A673 (cell line): ENCODE data around the gene TGIF1. TPM values are rescaled to one million over a fixed set of nuclear protein-coding genes. Genes with fewer than 3 reads are reported as not detected.

Source experiments
- BruUV-seq: library from RNA; stranded (reverse); fragments of 400-500 nt; replicated peaks from 2 replicates; lab custom pipeline; 2021; lab: Mats Ljungman, UMichigan
- CTCF ChIA-PET: fragments of 300-600 bp; sonication (Branson Sonifier 250); formaldehyde crosslinking; loops from one replicate; lab custom pipeline; 2022; ENCODE audit warnings: antibody characterized with exemption; lab: Charles Lee
- POLR2A ChIA-PET: fragments of 300-600 bp; sonication (Branson Sonifier 250); formaldehyde crosslinking; loops from one replicate; lab custom pipeline; 2022; ENCODE audit warnings: antibody characterized with exemption; ENCODE audit not compliant: low non-redundant PET; lab: Charles Lee
- DNase-seq: peaks from one replicate; pipeline ENCODE4 v3.0.0-alpha.2; 2015; ENCODE audit warnings: low spot score
- H3K27ac ChIP-seq: fragments of 200-600 bp; sonication (generic); 2 replicates; pipeline ENCODE4 v1.5.1; 2016; ENCODE audit warnings: mixed run types, low read depth, mild to moderate bottlenecking, mixed read lengths, antibody characterized with exemption, low read length; ENCODE audit not compliant: poor library complexity, severe bottlenecking
- H3K27me3 ChIP-seq: fragments of 200-600 bp; sonication (generic); replicated peaks from 2 replicates; pipeline ENCODE4 v1.6.1; 2017; ENCODE audit warnings: mixed run types, low read depth, mild to moderate bottlenecking, mixed read lengths, antibody characterized with exemption, low read length; ENCODE audit not compliant: insufficient read depth, poor library complexity
- H3K36me3 ChIP-seq: fragments of 200-600 bp; sonication (generic); 2 replicates; pipeline ENCODE4 v1.6.1; 2016; ENCODE audit warnings: mixed run types, mild to moderate bottlenecking, mixed read lengths, antibody characterized with exemption, low read length; ENCODE audit not compliant: insufficient read depth, poor library complexity, severe bottlenecking
- H3K4me1 ChIP-seq: fragments of 200-600 bp; sonication (generic); 2 replicates; pipeline ENCODE4 v1.6.1; 2017; ENCODE audit warnings: mixed run types, mild to moderate bottlenecking, mixed read lengths, antibody characterized with exemption, low read length; ENCODE audit not compliant: insufficient read depth, poor library complexity, severe bottlenecking
- H3K4me3 ChIP-seq: fragments of 200-600 bp; sonication (generic); 2 replicates; pipeline ENCODE4 v1.5.1; 2016; ENCODE audit warnings: low read depth, mixed run types, mild to moderate bottlenecking, mixed read lengths, low read length; ENCODE audit not compliant: poor library complexity, severe bottlenecking
- H3K9me3 ChIP-seq: fragments of 200-600 bp; sonication (generic); 2 replicates; pipeline ENCODE4 v1.6.1; 2016; ENCODE audit warnings: mixed run types, low read depth, mild to moderate bottlenecking, mixed read lengths, antibody characterized with exemption, low read length; ENCODE audit not compliant: poor library complexity, severe bottlenecking
- EZH2 ChIP-seq: fragments of 200-600 bp; sonication (generic); IDR thresholded peaks from 2 replicates; pipeline ENCODE4 v1.6.1; 2017; ENCODE audit warnings: borderline replicate concordance, low read depth, mild to moderate bottlenecking, mixed read lengths, antibody characterized with exemption, low read length; ENCODE audit not compliant: poor library complexity, severe bottlenecking
- intact Hi-C: fragments of 100-400 bp; cut with micrococcal nuclease; formaldehyde crosslinking; loops from one replicate; pipeline ENCODE4 v1.10.0; 2022; ENCODE audit not compliant: unreplicated experiment
- total RNA-seq: library from RNA; stranded (reverse); gene quantifications from 2 replicates; pipeline ENCODE4 v1.2.3, GENCODE V29; 2021
- TF ChIP-seq, protein P1 (sequence below): fragments of 300-800, 200-600 bp; sonication (generic); conservative IDR thresholded peaks from 2 replicates; pipeline ENCODE4 v1.5.1; 2017; ENCODE audit warnings: low read depth, mild to moderate bottlenecking, antibody characterized with exemption, low read length, moderate library complexity, mixed read lengths

The TGIF1 gene
- total RNA-seq, 1 experiment from 2014 or later: 98.3 TPM

DNA sequence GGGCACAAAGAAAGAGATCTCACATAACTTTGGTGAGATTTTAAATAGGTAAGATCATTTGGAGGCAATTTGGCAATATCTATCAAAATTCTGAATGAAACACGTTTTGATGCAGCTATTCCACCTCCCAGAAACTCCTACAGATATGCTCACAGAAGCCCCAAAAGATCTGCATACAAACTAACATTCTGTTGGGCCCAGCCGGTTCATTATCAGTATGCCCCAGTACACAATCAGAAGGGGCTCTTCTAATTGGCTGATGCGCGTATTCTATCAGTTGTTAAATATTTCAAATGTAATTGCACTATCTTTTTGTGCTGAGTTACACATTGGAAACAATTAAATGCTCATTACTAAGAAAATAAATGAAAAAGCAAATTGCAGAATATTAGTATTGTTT lies 7.1 kb upstream of the TGIF1 start:
- ChIA-PET CTCF (no interaction called here), POLR2A (no interaction called here)
- Histone ChIP-seq H3K4me1 (peaks cover 30% of the 10 kb centered on the region), H3K27ac (no peak overlapping the region), H3K9me3 (no peaks in the 10 kb centered on the region), H3K27me3 (no peaks in the 10 kb centered on the region), H3K4me3 (no peak overlapping the region), H3K36me3 (no peaks in the 10 kb centered on the region)
- no peak for DNase-seq
- BruUV-seq: no TSS peak
- intact Hi-C loops: no loop called here
- no peak for TF ChIP-seq EZH2
- TF ChIP-seq, protein P1, sequence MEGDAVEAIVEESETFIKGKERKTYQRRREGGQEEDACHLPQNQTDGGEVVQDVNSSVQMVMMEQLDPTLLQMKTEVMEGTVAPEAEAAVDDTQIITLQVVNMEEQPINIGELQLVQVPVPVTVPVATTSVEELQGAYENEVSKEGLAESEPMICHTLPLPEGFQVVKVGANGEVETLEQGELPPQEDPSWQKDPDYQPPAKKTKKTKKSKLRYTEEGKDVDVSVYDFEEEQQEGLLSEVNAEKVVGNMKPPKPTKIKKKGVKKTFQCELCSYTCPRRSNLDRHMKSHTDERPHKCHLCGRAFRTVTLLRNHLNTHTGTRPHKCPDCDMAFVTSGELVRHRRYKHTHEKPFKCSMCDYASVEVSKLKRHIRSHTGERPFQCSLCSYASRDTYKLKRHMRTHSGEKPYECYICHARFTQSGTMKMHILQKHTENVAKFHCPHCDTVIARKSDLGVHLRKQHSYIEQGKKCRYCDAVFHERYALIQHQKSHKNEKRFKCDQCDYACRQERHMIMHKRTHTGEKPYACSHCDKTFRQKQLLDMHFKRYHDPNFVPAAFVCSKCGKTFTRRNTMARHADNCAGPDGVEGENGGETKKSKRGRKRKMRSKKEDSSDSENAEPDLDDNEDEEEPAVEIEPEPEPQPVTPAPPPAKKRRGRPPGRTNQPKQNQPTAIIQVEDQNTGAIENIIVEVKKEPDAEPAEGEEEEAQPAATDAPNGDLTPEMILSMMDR: no peak

DNA sequence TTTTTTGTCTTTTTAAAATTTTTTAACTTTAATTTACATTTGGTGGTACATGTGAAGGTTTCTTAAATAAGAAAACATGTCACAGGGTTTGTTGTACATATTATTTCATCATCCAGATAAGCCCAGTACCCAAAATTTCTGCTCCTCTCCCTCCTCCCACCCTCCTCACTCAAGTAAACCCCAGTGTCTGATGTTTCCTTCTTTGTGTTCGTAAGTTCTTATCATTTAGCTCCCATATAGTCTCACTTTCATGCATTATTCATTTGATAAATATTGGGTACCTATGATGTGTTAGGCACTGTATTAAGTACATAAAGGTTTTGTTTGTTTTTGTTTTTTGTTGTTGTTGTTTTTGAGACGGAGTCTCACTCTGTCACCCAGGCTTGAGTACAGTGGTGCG lies 5.7 kb upstream of the TGIF1 start:
- H3K27me3 ChIP-seq: no peaks in the 10 kb centered on the region
- CTCF ChIA-PET: no interaction called here
- no peak overlapping the region for H3K27ac ChIP-seq
- no TSS peak for BruUV-seq
- no peak overlapping the region for H3K4me3 ChIP-seq
- H3K36me3 ChIP-seq: no peaks in the 10 kb centered on the region
- no peaks in the 10 kb centered on the region for H3K9me3 ChIP-seq
- peaks cover 30% of the 10 kb centered on the region for H3K4me1 ChIP-seq
- TF ChIP-seq EZH2: no peak
- TF ChIP-seq, protein P1: no peak
- POLR2A ChIA-PET: interaction anchor here (0.5 kb wide), 1 partner anchor 26 kb away, joined by 3 read pairs; no protein-coding TSS in a partner anchor
- intact Hi-C loops: no loop called here
- no peak for DNase-seq

DNA sequence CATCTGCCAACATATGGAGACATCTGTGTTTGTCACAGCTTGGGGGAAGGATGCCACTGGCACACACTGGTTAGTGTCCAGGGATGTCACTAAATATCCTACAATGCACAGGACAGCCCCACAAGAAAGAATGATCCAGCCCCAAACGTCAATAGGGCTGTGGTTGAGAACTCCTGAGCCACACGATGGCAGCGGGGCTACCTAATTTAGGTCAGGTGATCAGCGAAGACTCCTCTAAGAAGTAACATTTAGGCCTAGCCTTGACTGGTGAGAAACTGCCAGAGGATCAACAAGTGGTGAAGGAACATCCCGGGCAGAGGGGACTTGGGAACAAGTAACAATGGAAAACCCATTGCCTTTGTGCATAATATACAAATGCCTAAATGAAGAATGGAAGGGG lies 5.0 kb upstream of the TGIF1 start:
- peaks cover 30% of the 10 kb centered on the region for H3K4me1 ChIP-seq
- POLR2A ChIA-PET: no interaction called here
- TF ChIP-seq, protein P1: no peak
- no peak for TF ChIP-seq EZH2
- no peaks in the 10 kb centered on the region for H3K27me3 ChIP-seq
- intact Hi-C loops: no loop called here
- CTCF ChIA-PET: no interaction called here
- H3K27ac ChIP-seq: no peak overlapping the region
- H3K4me3 ChIP-seq: no peak overlapping the region
- no TSS peak for BruUV-seq
- no peak for DNase-seq
- H3K36me3 ChIP-seq: no peaks in the 10 kb centered on the region
- H3K9me3 ChIP-seq: no peaks in the 10 kb centered on the region
